ENCODE measurements around the gene PATJ. TPM values are rescaled to one million over a fixed set of nuclear protein-coding genes. Genes with fewer than 3 reads are reported as not detected.
"Not testable (repeated sequence)": the region's sequence is repeated elsewhere in the genome, so short reads cannot be mapped to it uniquely, and the experiment has no call there.

The PATJ gene
- total and polyA plus RNA-seq, 3 donors from 2014 or later, result 12.9 to 44.5 (median 21.6) TPM

GRCh38 chr1:61819421-61819820 is 77.1 kb downstream of the PATJ start:
- Histone ChIP-seq H3K27me3 (no peaks in the 10 kb centered on the region), H3K4me3 (no peak overlapping the region), H3K27ac (no peak overlapping the region), H3K4me1 (no peaks in the 10 kb centered on the region), H3K9me3 (no peaks in the 10 kb centered on the region), H3K36me3 (ENCODE audit: low read depth, missing control alignments) (no peaks in the 10 kb centered on the region)
- TF ChIP-seq CTCF (IDR thresholded peaks at IDR 0.05), result no peak
- no peak for TF ChIP-seq POLR2A (IDR thresholded peaks at IDR 0.05)
- intact Hi-C loops (cut with DNase I; ENCODE audit: low total_unique reads), result no loop called here
- DNase-seq, result no peak
- 91 to 97% methylated on average over 9 of the region's 9 CpGs for WGBS, 2 donors

GRCh38 chr1:61825393-61825792 is 83.1 kb downstream of the PATJ start:
- H3K4me1 ChIP-seq, result no peaks in the 10 kb centered on the region
- H3K27ac ChIP-seq, result no peak overlapping the region
- no peaks in the 10 kb centered on the region for H3K27me3 ChIP-seq
- DNase-seq, result no peak
- no peaks in the 10 kb centered on the region for H3K36me3 ChIP-seq (ENCODE audit: low read depth, missing control alignments)
- intact Hi-C loops (cut with DNase I; ENCODE audit: low total_unique reads), result no loop called here
- H3K4me3 ChIP-seq, result no peak overlapping the region
- H3K9me3 ChIP-seq, result no peaks in the 10 kb centered on the region
- TF ChIP-seq CTCF (IDR thresholded peaks at IDR 0.05), result no peak
- WGBS, 2 donors, result 74 to 76% methylated on average over 1 of the region's 1 CpG

GRCh38 chr1:61828805-61829204 is 86.5 kb downstream of the PATJ start:
- no peaks in the 10 kb centered on the region for H3K36me3 ChIP-seq (ENCODE audit: low read depth, missing control alignments)
- H3K4me3 ChIP-seq, result no peak overlapping the region
- DNase-seq, result no peak
- H3K27ac ChIP-seq, result no peak overlapping the region
- intact Hi-C loops (cut with DNase I; ENCODE audit: low total_unique reads), result no loop called here
- no peak for TF ChIP-seq CTCF (IDR thresholded peaks at IDR 0.05)
- TF ChIP-seq POLR2A (IDR thresholded peaks at IDR 0.05), result no peak
- whole genome bisulfite sequencing, 2 donors, result 82 to 86% methylated on average over 3 of the region's 3 CpGs
- H3K27me3 ChIP-seq, result no peaks in the 10 kb centered on the region
- no peaks in the 10 kb centered on the region for H3K4me1 ChIP-seq
- H3K9me3 ChIP-seq, result no peaks in the 10 kb centered on the region

- Histone ChIP-seq H3K4me3 (no peak overlapping the region), H3K27me3 (no peaks in the 10 kb centered on the region), H3K9me3 (no peaks in the 10 kb centered on the region), H3K36me3 (ENCODE audit: low read depth, missing control alignments) (no peaks in the 10 kb centered on the region), H3K27ac (peak overlapping the region in 1 of 2 donors; percentile 77), H3K4me1 (no peaks in the 10 kb centered on the region)
- TF ChIP-seq POLR2A (IDR thresholded peaks at IDR 0.05) (no peak), CTCF (IDR thresholded peaks at IDR 0.05) (no peak)
- intact Hi-C loops (cut with DNase I; ENCODE audit: low total_unique reads), result no loop called here
- 33 to 40% methylated on average over 3 of the region's 3 CpGs for WGBS, 2 donors
- DNase-seq, result peak; percentile 56
These were observed 94.4 kb downstream of the PATJ start for GRCh38 chr1:61836649-61837048.

- H3K4me1 ChIP-seq; DNase-seq; intact Hi-C loops (cut with DNase I; ENCODE audit: low total_unique reads): not testable (repeated sequence)
These were observed 95.3 kb downstream of the PATJ start for GRCh38 chr1:61837607-61838006.

More at GRCh38 chr1:61837607-61838006, 95.3 kb downstream of the PATJ start:
- 96 to 97% methylated on average over 6 of the region's 6 CpGs for WGBS, 2 donors
- peak overlapping the region in 1 of 2 donors; percentile 77 for H3K27ac ChIP-seq
- not testable (repeated sequence) for H3K4me3 ChIP-seq; H3K27me3 ChIP-seq; H3K9me3 ChIP-seq; H3K36me3 ChIP-seq (ENCODE audit: low read depth, missing control alignments)

Measured in testis (tissue), 3 donors.